Adrenal gland (tissue), 5 donors: ENCODE results near the gene PLAGL1.

ENCODE experiments used
- CTCF ChIP-seq, 6 experiments: fragments of 450-650 bp in 4 of 6; fragments of 200-600 bp in 2 of 6; sonication (generic) in 1 of 6; IDR thresholded peaks; 1 replicate in 5 of 6; 2 replicates in 1 of 6; pipeline versions ENCODE4 v1.5.1 to v1.8.0; 2016 to 2021; ENCODE audit warnings: antibody characterized with exemption in 6 of 6, mild to moderate bottlenecking in 2 of 6, moderate library complexity in 1 of 6
- POLR2A ChIP-seq, 2 donors: fragments of 450-650 bp; IDR thresholded peaks; one replicate each; pipeline ENCODE4 v1.6.1; 2017; ENCODE audit warnings: antibody characterized with exemption in 2 of 2, mild to moderate bottlenecking in 2 of 2, moderate library complexity in 1 of 2
- donor health status: DM: no; HTN: no; CAD: no.

GRCh38 chr6:144049386-144049785 is 41.3 kb upstream of the PLAGL1 start:
- TF ChIP-seq POLR2A (IDR thresholded peaks at IDR 0.05) (no peak), CTCF (IDR thresholded peaks at IDR 0.05) (no peak)
